ENCODE results near the gene JMJD1C.
A peak's percentile ranks its signal among the peaks of the same experiment; 100 is the strongest.
"Not testable (repeated sequence)": the region's sequence is repeated elsewhere in the genome, so short reads cannot be mapped to it uniquely, and the experiment has no call there.

The JMJD1C gene

DNA sequence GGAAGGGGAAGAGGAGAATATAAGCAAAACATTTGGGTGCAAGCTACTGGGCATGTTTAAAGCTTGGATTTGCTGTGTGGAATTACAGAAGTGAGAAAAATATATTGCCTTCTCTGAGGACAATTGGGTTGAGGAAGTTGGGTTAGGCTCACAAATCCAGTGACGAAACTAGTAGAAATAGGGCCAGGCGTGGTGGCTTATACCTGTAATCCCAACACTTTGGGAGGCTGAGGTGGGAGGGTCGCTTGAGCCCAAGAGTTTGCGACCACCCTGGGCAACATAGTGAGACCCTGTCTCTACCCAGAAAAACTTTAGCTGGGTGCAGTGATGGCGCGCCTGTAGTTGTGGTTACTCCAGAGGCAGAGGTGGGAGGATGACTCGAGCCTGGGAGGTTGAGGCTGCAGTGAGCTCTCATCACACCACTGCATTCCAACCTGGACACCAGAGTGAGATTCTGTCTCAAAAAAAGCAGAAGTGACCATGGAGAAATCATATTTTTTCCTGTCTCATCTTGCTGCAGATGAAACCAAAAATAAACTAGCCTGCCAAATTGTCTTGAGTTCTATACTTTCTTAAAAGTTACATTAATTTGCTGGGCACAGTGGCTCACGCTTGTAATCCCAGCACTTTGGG is 310.3 kb downstream of the JMJD1C start:
- DNase-seq, result no peak

DNA sequence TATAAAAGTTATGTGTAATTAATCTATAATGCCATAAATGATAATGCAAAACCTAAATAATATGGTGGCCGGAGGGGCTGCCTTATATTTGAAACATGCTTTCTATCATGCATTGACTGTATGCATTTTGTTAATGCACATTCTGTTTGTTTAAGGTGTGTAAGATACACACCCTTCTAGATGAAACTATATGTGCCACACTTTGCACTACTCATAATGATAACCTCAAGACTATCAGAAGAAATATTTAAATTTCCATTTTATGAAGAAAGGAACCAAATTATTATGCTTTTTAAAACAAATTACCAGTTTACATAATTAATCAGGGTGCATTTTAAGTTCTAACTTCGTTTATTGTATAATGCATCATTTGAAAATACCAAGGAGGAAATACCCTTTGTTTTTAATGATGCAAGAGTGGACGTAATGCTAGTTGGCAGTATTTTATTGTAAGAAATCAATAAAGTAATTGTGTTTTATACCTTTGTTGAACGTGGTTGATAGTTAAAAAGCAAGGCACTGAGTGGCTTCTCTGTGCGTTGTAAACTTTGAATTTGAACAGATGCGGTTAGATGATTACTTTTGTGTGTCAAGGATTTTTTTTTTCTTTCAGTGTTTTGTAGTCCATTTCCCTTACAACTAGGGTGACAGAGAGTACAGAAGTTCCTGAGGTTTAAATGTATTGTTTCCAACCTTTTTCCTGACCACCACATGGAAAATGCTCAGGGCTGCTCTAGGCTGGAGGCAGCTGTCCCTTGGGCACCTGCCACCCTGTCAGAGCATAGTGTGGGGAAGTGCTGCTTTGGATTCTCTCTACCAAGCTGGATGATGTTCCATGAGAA is 311.0 kb downstream of the JMJD1C start:
- DNase-seq, result no peak

DNA sequence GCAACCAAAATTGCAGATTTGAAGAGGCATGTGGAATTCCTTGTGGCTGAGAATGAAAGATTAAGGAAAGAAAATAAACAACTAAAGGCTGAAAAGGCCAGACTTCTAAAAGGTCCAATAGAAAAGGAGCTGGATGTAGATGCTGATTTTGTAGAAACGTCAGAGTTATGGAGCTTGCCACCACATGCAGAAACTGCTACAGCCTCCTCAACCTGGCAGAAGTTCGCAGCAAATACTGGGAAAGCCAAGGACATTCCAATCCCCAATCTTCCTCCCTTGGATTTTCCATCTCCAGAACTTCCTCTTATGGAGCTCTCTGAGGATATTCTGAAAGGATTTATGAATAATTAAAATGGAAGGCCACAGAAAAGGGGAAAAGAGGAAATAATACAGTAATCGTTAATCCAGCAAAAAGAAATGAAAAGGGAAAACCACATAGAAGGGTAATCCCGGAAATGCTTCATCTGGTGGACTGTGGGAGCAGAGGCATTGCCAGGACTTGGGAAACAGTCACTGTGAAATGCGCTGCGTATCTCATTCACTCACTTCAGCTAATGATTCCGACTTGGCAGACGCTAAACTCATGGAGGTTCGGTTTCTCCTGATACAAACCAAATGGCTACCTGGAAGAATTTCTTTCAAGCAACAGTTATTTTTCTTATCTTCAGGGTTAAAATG is 311.8 kb downstream of the JMJD1C start:
- not testable (repeated sequence) for DNase-seq

DNA sequence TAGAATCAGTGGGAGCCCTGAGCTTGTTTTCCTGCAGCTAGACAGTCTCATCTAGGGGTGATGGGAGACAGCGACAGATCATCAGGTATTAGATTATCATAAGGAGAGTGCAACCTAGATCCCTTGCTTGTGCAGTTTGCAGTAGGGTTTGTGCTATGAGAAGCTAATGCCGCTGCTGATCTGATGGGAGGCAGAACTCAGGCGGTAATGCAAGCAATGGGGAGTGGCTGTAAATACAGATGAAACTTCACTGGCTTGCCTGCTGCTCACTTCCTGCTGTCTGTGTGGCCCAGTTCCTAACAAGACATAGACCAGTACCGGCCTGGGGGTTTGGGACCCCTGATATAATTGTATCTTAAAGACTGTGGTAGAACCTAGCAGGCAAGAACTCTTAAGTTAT is 315.0 kb downstream of the JMJD1C start:
- DNase-seq, result no peak

DNA sequence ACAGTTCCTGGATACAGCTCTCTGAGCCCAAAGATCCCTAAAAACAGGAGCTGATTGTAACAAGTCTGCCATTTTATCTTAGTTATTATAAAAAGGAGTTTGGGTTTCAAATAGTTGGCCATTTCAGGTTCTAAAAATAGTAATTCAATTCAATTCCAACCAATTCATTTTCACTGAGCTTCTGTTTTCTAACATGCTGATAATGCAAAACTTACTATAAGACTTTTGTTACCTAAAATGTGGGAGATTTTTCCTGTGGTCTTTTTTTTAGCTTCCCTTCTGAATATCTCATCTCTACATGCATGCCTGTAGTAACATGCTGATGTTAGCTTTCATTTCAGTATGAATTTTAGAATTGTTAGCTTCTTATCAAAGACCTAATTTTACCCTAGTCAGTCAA is 319.3 kb downstream of the JMJD1C start:
- DNase-seq, result no peak

DNA sequence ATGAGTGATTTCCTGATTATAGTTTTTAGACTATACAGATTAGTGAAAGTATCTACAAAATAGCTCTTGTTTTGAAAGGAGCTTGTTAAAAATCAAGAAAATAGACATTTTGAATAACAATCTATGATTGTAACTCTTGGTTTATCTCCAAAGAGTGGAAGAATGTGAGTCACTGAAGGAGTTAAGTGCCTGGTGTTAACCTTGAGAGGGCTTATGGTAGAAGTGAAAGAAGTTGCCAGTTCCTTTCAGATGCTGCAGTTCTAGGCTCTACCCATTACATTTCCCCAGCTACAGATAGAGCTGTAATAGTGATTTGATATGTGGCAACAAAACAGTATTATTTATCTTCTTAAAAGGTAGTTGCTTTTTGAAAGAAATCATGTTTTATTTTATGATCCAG is 320.0 kb downstream of the JMJD1C start:
- DNase-seq, result no peak

DNA sequence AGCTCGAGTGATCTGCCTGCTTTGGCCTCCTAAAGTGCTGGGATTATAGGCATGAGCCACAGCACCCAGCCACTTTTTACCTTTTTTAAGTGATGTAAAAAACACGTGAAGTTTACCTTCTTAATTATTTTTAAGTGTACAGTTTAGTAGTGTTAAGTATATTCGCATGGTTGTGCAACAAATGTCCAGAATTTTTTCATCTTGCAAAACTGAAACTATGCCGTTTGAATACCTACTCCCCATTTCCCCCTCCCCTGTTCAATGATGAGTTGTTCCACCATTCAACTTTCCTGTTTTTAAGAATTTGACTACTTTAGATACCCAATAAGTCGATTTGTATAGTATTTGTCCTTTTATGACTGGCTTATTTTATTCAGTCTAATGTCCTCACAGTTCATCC is 321.8 kb downstream of the JMJD1C start:
- DNase-seq, result no peak

DNA sequence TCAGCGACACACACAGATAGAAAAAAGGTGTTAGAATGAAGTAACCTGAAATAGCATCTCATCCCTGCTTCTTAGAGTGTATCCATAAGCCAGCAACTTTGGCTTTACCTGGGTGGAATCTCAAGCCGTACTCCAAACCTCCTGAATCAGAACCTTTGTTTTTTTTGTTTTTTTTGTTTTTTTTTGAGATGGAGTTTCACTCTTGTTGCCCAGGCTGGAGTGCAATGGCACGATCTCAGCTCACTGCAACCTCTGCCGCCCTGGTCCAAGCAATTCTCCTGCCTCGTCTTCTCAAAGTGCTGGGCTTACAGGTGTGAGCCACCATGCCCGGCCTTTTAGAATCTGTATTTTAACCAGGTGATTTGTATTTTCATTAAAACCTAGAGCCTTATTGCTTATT is 323.6 kb downstream of the JMJD1C start:
- DNase-seq, result no peak

DNA sequence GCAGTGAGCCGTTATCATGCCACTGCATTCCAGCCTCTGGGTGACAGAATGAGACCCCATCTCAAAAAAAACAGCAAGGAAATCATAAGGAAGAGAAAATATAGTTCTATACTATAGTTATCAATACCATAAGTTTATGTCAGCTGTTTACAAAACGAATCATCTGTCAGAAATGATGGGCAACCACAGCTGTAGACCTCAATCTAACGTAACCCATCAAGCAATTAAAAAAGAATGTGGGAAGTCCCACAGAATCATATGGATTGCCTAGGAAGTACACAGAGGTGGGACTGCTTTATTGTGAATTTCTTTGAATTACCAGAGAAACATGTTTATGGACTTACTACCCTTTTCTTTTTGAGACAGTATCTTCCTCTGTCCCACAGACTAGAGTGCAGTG is 325.7 kb downstream of the JMJD1C start:
- no peak for DNase-seq

DNA sequence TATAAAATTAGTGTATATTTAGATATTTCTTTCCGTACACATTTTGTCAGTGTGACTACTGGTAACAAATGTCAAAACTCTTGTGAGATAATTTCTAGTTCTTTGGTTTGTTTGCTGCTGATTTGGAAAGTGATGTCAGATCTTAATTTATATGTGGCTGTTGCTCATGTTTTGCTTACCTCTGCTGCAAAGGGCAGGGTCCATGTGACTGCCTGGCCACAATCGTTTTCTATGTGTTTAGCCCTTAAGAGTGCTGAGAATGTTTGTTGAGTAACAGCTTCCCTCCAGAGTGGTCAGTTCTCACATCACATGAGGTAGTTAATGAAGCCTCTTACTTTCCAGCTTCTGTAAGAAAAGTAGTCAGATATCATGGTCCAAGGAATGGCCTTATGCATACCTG is 328.5 kb downstream of the JMJD1C start:
- DNase-seq, result no peak

DNA sequence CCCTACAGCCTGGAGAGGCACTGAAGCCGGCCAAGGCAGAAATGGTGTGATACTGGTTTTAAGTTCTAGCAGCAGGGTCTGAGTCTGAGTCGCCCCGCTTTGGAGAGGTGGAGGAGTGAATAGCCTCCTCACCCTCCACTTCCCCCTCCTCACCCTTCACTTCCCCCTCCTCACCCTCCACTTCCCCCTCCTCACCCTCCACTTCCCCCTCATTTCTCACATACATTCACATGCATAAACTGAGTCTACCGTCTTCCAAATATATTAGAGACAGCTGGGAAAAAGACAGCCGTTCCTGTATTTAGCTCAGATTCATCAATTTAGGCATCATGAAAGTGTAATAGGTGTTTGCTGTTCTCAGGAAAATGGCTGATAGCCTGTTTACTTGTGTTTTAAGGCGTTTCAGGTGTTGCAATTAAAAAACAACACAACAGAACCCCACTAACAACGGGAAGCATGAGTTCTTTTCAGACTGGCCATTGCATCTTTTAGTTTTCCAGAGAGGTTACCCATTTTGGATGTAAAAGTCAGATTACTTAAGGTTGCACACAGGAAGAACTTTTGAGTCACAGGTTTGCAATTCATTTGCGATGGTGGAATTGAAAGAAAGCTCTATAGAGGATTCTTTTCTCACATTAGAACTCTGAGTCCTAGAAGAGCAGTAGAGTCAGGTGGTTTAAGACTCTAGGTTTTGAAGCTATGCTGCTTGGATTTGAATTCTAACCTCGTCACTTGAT is 331.8 kb downstream of the JMJD1C start:
- DNase-seq, result no peak

DNA sequence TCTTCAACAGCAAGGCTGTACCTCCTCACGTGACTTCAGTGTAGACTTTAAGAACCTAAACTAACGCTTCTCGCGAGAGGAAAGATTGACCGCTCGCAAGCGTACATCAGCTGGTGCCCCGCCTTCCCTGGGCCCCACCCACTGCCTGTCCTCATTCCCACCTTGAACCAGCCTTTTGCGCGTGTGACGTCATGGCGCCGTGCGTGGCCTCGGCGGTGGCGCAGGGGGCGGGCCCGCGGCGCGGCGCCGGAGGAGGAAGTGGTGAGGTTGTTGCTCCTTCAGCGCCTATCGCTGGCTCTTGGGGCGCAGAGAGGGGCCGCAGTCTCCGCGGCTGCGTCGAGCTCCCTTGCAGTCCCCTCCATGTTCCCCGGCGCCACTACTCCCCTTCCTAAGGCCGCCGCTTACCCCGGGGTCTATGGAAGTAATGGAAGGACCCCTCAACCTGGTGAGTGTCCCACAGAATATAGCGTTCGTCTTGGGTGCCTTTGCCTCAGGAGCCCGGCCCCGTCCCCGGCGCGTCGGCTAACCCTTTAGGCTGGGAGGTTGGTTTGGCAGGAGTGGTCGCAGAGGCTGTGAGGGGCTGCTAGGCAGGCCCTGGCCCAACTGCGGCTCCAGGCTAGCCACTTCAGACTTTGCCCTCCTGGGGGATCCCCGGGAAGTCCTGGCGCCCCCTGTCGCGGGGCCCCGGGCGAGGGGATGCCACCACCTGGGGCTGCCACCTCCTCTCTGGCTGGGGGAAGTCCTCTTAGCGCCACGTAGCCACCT is 332.5 kb downstream of the JMJD1C start, which contains the start of gene NRBF2:
Gene NRBF2, plus strand, starts transcription at position 273 of the 765 bp plus-strand sequence. Its CDS starts 143 bp downstream, at position 416.
- DNase-seq, result peak; percentile 66

DNA sequence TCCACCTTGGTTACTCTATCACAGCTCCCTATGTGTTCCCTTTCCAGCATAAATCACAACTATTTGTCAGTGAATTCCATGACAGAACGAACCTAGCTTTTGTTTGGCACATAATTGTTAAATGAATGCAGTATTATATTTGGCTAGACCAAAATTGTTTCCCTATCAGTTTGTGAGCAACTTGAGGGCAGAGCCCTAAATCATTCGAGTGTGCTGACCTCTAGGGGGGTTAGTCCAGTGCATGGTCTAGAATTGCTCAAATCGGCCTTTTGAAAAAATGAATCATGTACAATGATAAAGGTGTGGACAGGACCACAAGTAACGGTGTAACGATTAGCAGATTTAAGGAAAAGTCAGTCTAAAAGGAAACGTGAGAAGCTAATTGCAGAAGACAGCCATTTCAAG is 333.1 kb downstream of the JMJD1C start:
- no peak for DNase-seq

DNA sequence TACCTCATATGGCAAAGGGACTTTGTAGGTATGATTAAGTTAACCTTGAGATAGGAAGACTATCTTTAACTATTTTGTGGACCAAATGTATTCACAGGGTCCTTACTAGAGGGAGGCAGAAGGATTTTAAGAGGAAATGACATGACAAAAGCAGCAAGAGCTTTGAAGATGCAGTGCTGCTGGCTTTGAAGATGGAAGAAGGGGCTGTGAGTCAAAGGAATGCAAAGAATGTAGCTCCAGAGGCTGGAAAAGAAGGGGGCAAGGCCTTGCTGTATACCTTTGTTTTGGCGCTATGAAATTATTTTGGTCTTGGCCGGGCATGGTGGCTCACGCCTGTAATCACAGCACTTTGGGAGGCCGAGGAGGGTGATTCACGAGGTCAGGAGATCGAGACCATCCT is 335.9 kb downstream of the JMJD1C start:
- DNase-seq, result no peak

DNA sequence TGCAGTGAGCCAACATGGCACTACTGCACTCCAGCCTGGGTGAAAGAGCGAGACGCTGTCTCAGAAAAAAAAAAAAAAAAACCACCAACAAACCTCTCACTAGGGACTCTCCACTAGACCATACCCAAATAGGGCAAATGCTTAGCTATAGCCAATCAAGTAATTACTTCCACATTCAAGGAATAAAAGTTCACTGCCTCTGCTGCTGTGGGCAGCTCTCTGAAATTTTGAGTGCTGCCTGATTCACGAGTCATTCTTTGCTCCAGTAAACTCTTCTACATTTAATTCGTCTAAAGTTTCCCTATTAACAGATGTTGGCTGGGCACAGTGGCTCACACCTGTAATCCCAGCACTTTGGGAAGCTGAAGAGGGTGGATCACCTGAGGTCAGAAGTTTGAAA is 337.3 kb downstream of the JMJD1C start:
- DNase-seq, result no peak

DNA sequence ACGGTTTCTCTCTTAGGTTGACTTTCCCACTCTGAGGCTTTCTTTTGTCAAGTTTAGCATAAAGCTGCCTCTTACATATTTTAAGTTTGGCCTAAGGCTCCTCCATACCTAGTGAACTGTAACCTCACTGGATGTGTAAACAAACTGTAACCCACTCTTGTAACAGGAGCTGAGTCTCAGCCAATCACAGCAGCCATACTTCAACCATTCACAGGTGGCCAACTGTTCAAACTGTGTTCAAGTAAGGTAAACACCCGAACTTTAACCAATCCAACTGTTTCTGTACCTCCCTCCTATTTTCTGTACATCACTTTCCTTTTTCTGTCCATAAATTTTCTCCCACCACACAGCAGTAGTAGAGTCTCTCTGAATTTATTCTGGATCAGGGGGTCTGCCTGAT is 340.3 kb downstream of the JMJD1C start:
- DNase-seq, result no peak

DNA sequence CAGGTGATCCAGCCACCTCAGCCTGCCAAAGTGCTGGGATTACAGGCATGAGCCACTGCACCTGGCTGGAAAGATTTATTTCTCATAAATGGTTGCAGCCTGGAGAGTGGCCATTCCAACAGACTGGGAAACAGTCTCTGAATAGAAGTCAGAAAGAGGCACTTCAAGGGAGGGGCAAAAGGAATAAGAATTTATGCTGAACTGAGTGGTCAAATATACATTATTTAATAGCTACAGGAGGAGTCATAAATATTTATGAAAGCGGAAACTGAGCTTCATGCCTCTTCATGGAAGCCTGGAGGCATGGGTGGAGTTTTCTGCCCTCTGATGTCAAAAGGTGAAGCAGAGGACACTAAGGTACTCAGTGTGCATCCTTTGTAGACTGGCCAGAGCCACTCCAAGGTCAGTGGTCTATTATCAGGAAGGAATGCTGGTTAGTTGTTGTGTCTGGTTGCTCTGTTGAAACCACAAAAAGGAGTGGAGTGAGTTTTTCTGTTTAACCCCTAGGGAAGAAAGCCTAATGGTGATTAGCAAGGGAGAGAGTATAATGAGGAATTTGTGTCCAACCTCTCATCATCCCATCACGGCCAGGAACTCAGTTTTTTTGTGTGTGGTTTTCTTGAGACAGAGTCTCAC is 341.9 kb downstream of the JMJD1C start:
- DNase-seq, result no peak

DNA sequence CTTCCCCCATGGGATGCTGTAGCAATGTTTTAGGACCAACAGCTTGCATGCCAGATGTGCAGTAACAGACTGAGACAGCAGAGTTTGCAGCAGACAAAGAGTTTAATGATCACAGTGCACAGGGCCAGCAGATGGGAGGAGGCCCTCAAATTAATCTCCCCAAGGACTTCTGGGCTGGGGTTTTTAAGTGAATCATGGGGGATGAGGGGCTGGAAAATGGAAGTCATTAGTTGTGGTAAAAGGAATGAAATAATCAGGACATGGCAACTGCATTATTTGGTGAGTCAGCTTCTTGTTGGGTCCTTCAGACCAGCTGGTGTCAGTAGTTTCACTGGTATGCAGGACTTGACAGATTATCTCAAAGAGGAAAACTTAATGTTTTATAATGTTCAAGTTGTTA is 345.2 kb downstream of the JMJD1C start:
- DNase-seq, result no peak

DNA sequence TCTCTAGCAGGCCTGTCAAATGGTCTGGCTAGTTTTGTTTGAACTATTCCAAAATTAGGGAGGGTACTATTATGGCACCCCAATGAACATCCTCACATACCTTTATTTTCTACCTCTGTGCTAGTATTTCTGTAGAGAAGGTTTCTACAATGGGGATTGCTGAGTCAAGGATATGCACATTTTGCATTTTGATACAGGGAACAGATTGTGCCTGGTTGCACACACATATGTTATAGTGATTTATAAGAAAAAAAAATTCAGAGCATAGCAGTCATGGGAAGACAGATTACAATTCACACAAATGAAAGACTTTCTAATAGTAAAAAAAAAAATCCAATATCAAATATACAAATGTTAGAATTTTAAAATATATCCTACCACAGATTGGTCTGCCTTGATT is 346.7 kb downstream of the JMJD1C start:
- DNase-seq, result no peak
